ENCODE measurements around the gene FAM181A. TPM values are rescaled to one million over a fixed set of nuclear protein-coding genes. Genes with fewer than 3 reads are reported as not detected.

Gene FAM181A
- total and polyA plus RNA-seq, 2 experiments from 2014 or later = not detected

- H3K27ac Mint-ChIP-seq = no peak overlapping the region
- no peak for DNase-seq (ENCODE audit: low spot score)
- H3K36me3 Mint-ChIP-seq (ENCODE audit: low read depth) = no peaks in the 10 kb centered on the region; the same call in 2 of the 3 replicates
- TF ChIP-seq ZNF331 (CRISPR knock-in tag; IDR thresholded peaks at IDR 0.05; ENCODE audit: low read depth) = no peak
- no peak for TF ChIP-seq POLR2AphosphoS5 (IDR thresholded peaks at IDR 0.05; ENCODE audit: low read depth)
- no peak for TF ChIP-seq EZH2phosphoT487 (IDR thresholded peaks at IDR 0.05; ENCODE audit: unreplicated experiment)
- no peak for TF ChIP-seq EZH2 (IDR thresholded peaks at IDR 0.05; ENCODE audit: low read depth, unreplicated experiment)
- no peak for TF ChIP-seq ZNF462 (CRISPR knock-in tag; IDR thresholded peaks at IDR 0.05)
- no peak for TF ChIP-seq ETS1 (IDR thresholded peaks at IDR 0.05)
- no peak for TF ChIP-seq STAT1 (IDR thresholded peaks at IDR 0.05; ENCODE audit: unreplicated experiment)
- TF ChIP-seq JUNB (IDR thresholded peaks at IDR 0.05; ENCODE audit: unreplicated experiment) = no peak
- TF ChIP-seq ZNF114 (CRISPR knock-in tag; IDR thresholded peaks at IDR 0.05) = no peak
- TF ChIP-seq CREB1 (CRISPR knock-in tag; IDR thresholded peaks at IDR 0.05; ENCODE audit: low read depth) = no peak
- Histone ChIP-seq H3K27me3 (ENCODE audit: insufficient read depth) (peaks cover 3% of the 10 kb centered on the region), H3K4me2 (no peak overlapping the region), H2AFZ (no peak overlapping the region), H3K4me3 (no peak overlapping the region), H3K79me2 (replicated peaks; ENCODE audit: insufficient read depth) (no peaks in the 10 kb centered on the region), H3F3A (replicated peaks; ENCODE audit: low read depth) (no peaks in the 10 kb centered on the region), H4K20me1 (replicated peaks; ENCODE audit: insufficient read depth) (no peaks in the 10 kb centered on the region), H3K36me3 (ENCODE audit: insufficient read depth) (no peaks in the 10 kb centered on the region), H3K9me2 (ENCODE audit: insufficient read depth) (no peaks in the 10 kb centered on the region), H3K27ac (ENCODE audit: low read depth) (no peak overlapping the region), H3K4me1 (ENCODE audit: insufficient read depth) (no peaks in the 10 kb centered on the region)
- H3K4me1 Mint-ChIP-seq = peaks cover 17% of the 10 kb centered on the region
- ATAC-seq = no peak
- no peak overlapping the region for H3K4me3 Mint-ChIP-seq
- H3K27me3 Mint-ChIP-seq (ENCODE audit: insufficient read depth, low read depth, poor library complexity) = peaks cover 28% of the 10 kb centered on the region
- no peaks in the 10 kb centered on the region; the same call in 2 of the 3 replicates for H3K9me3 Mint-ChIP-seq
Observed at GRCh38 chr14:93943930-93944329, 16.8 kb downstream of the FAM181A start.
